GM23248 (cell line): ENCODE results near the gene ZDHHC14. TPM values are rescaled to one million over a fixed set of nuclear protein-coding genes. Genes with fewer than 3 reads are reported as not detected.
"Not testable (repeated sequence)": the region's sequence is repeated elsewhere in the genome, so short reads cannot be mapped to it uniquely, and the experiment has no call there.

Experiments used
- DNase-seq: peaks from one replicate; pipeline ENCODE4 v3.0.0-alpha.2; 2015
- H2AFZ ChIP-seq: fragments of 200-600 bp; sonication (generic); 2 replicates; pipeline ENCODE4 v1.6.1; 2016; ENCODE audit warnings: antibody characterized with exemption
- H3F3A ChIP-seq: fragments of 200-600 bp; sonication (generic); 2 replicates; pipeline ENCODE4 v1.6.1; 2016; ENCODE audit warnings: mild to moderate bottlenecking, antibody characterized with exemption, mixed run types; ENCODE audit not compliant: insufficient read depth
- H3K27ac ChIP-seq: fragments of 200-600 bp; sonication (generic); 2 replicates; pipeline ENCODE4 v1.5.1; 2016; ENCODE audit warnings: mild to moderate bottlenecking
- H3K27me3 ChIP-seq: fragments of 200-600 bp; sonication (generic); replicated peaks from 2 replicates; pipeline ENCODE4 v1.6.1; 2016; ENCODE audit warnings: mild to moderate bottlenecking; ENCODE audit not compliant: insufficient read depth
- H3K36me3 ChIP-seq: fragments of 200-600 bp; sonication (generic); 2 replicates; pipeline ENCODE4 v1.6.1; 2016; ENCODE audit warnings: low read depth, mild to moderate bottlenecking
- H3K4me1 ChIP-seq: fragments of 200-600 bp; sonication (generic); 2 replicates; pipeline ENCODE4 v1.6.1; 2016; ENCODE audit warnings: mild to moderate bottlenecking; ENCODE audit not compliant: insufficient read depth
- H3K4me2 ChIP-seq: fragments of 200-600 bp; sonication (generic); one replicate; pipeline ENCODE4 v1.6.1; 2016; ENCODE audit warnings: mild to moderate bottlenecking; ENCODE audit not compliant: unreplicated experiment
- H3K4me3 ChIP-seq: fragments of 200-600 bp; sonication (generic); 2 replicates; pipeline ENCODE4 v1.5.1; 2016; ENCODE audit warnings: mild to moderate bottlenecking
- H3K79me2 ChIP-seq: fragments of 200-600 bp; sonication (generic); 2 replicates; pipeline ENCODE4 v1.6.1; 2016; ENCODE audit warnings: mild to moderate bottlenecking; ENCODE audit not compliant: insufficient read depth
- H3K9ac ChIP-seq: fragments of 200-600 bp; sonication (generic); 2 replicates; pipeline ENCODE4 v1.6.1; 2016; ENCODE audit warnings: mild to moderate bottlenecking
- H3K9me2 ChIP-seq: fragments of 200-600 bp; sonication (generic); 2 replicates; pipeline ENCODE4 v1.6.1; 2016; ENCODE audit warnings: mixed run types, mild to moderate bottlenecking, moderate library complexity; ENCODE audit not compliant: insufficient read depth
- H3K9me3 ChIP-seq: fragments of 200-600 bp; sonication (generic); one replicate; pipeline ENCODE4 v1.6.1; 2017; ENCODE audit warnings: low read depth
- H4K20me1 ChIP-seq: fragments of 200-600 bp; sonication (generic); 2 replicates; pipeline ENCODE4 v1.6.0; 2016; ENCODE audit not compliant: insufficient read depth
- EZH2 ChIP-seq: fragments of 200-600 bp; sonication (generic); IDR thresholded peaks from 2 replicates; pipeline ENCODE4 v1.6.1; 2018; ENCODE audit warnings: antibody characterized with exemption, mild to moderate bottlenecking; ENCODE audit not compliant: insufficient read depth, poor library complexity, severe bottlenecking
- EZH2phosphoT487 ChIP-seq: fragments of 200-600 bp; sonication (generic); IDR thresholded peaks from 2 replicates; pipeline ENCODE4 v1.6.1; 2018; ENCODE audit warnings: antibody characterized with exemption, moderate library complexity, mild to moderate bottlenecking, low read depth; ENCODE audit not compliant: insufficient read depth
- WGBS, 2 experiments: methylation state at CpG; one replicate each; pipeline ENCODE4 v1.1.6; 2015 to 2017; ENCODE audit warnings: low lambda C conversion rate in 2 of 2, low coverage in 1 of 2; ENCODE audit errors: missing lambda C conversion rate in 2 of 2; 5-methylcytosine and 5-hydroxymethylcytosine counted together
- in situ Hi-C: fragments of 300-500 bp; cut with MboI; formaldehyde crosslinking; loops from 2 replicates; pipeline ENCODE4 v1.15.0; 2020
- polyA plus RNA-seq: library from polyadenylated mRNA; unstranded; fragments of >200 nt; fragmentation: Nextera tagmentation; extraction: Ambion mirVana; gene quantifications from 2 replicates; pipeline ENCODE4 v1.2.1, GENCODE V29; 2016
- total RNA-seq: library from RNA; depleted of rRNA; stranded (reverse); fragments of >200 nt; shearing (Covaris generic); gene quantifications from 2 replicates; pipeline ENCODE4 v1.2.3, GENCODE V29; 2014

Gene ZDHHC14
- total and polyA plus RNA-seq, 2 experiments from 2014 or later, result 1.4 to 4.5 TPM

- no peak overlapping the region for H2AFZ ChIP-seq
- H3K79me2 ChIP-seq, result no peaks in the 10 kb centered on the region
- no peaks in the 10 kb centered on the region for H3K9me2 ChIP-seq
- no peak overlapping the region for H3K9ac ChIP-seq
- no peaks in the 10 kb centered on the region for H4K20me1 ChIP-seq
- DNase-seq, result no peak
- no peaks in the 10 kb centered on the region for H3F3A ChIP-seq
- no peak overlapping the region for H3K4me2 ChIP-seq
- in situ Hi-C loops, result no loop called here
- no peaks in the 10 kb centered on the region for H3K9me3 ChIP-seq
- WGBS, 2 experiments, result 61 to 63% methylated on average over 7 of the region's 7 CpGs
- no peak overlapping the region for H3K27ac ChIP-seq
- no peak overlapping the region for H3K4me3 ChIP-seq
- peaks cover 20% of the 10 kb centered on the region for H3K27me3 ChIP-seq
- no peak for TF ChIP-seq EZH2phosphoT487
- TF ChIP-seq EZH2, result no peak
- no peaks in the 10 kb centered on the region for H3K4me1 ChIP-seq
- no peaks in the 10 kb centered on the region for H3K36me3 ChIP-seq
Observed at GRCh38 chr6:157689875-157690274, 308.9 kb downstream of the ZDHHC14 start.

- Histone ChIP-seq H3K9ac (no peak overlapping the region), H2AFZ (no peak overlapping the region), H3K27ac (no peak overlapping the region), H3K4me2 (no peak overlapping the region), H3K4me1 (no peaks in the 10 kb centered on the region), H4K20me1 (no peaks in the 10 kb centered on the region), H3K4me3 (no peak overlapping the region), H3K9me3 (no peaks in the 10 kb centered on the region), H3K27me3 (peaks cover 20% of the 10 kb centered on the region), H3K9me2 (no peaks in the 10 kb centered on the region), H3K36me3 (no peaks in the 10 kb centered on the region), H3K79me2 (no peaks in the 10 kb centered on the region), H3F3A (no peaks in the 10 kb centered on the region)
- WGBS, 2 experiments, result 35 to 37% methylated on average over 16 of the region's 16 CpGs
- no peak for TF ChIP-seq EZH2
- TF ChIP-seq EZH2phosphoT487, result no peak
- no peak for DNase-seq
- in situ Hi-C loops, result no loop called here
Observed at GRCh38 chr6:157690441-157691210, 309.6 kb downstream of the ZDHHC14 start.

- DNase-seq, H3K9me2 ChIP-seq, H3K4me2 ChIP-seq, H3F3A ChIP-seq, H3K36me3 ChIP-seq, H3K4me1 ChIP-seq, H3K4me3 ChIP-seq, in situ Hi-C loops, H2AFZ ChIP-seq, H3K27ac ChIP-seq, H3K79me2 ChIP-seq, H3K9ac ChIP-seq, H4K20me1 ChIP-seq, H3K9me3 ChIP-seq: not testable (repeated sequence)
- 86% methylated on average over 10 of the region's 10 CpGs; no CpG with 5 or more reads in 1 of the 2 experiments for WGBS, 2 experiments
- peaks cover 20% of the 10 kb centered on the region for H3K27me3 ChIP-seq
Observed at GRCh38 chr6:157691621-157692020, 310.6 kb downstream of the ZDHHC14 start.

DNA sequence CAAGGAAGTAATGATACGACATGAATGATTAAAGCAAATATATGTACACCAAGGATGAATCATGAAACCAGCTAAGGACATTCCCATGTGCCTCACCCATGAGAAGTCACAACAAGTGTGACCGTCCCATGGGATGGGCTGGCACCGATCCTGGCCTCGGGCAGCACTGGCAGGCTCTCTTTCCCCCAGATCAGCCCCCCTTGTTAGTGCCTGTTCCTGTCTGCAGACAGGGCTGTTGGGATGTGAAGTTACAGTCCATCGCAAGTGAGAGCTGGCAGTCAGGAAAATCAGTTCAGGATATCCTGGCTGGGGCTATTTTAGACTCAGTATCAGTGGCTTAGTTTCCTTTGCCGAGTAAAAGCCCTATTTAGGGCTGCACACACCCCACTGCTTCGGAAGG lies 312.9 kb downstream of the ZDHHC14 start:
- H3K4me3 ChIP-seq, result no peak overlapping the region
- H3K9ac ChIP-seq, result no peak overlapping the region
- no peaks in the 10 kb centered on the region for H3F3A ChIP-seq
- H3K27ac ChIP-seq, result no peak overlapping the region
- no peak overlapping the region for H2AFZ ChIP-seq
- peaks cover 20% of the 10 kb centered on the region for H3K27me3 ChIP-seq
- no peak overlapping the region for H3K4me2 ChIP-seq
- H3K9me3 ChIP-seq, result no peaks in the 10 kb centered on the region
- no peaks in the 10 kb centered on the region for H4K20me1 ChIP-seq
- no peak for DNase-seq
- WGBS, 2 experiments, result 44 to 51% methylated on average over 7 of the region's 7 CpGs
- H3K9me2 ChIP-seq, result no peaks in the 10 kb centered on the region
- TF ChIP-seq EZH2phosphoT487 (no peak), EZH2 (no peak)
- in situ Hi-C loops, result no loop called here
- H3K36me3 ChIP-seq, result no peaks in the 10 kb centered on the region
- no peaks in the 10 kb centered on the region for H3K79me2 ChIP-seq
- no peaks in the 10 kb centered on the region for H3K4me1 ChIP-seq
